IPS-15b (cell line): ENCODE results near the gene HERPUD1.

Source experiments
- H3K27me3 ChIP-seq: one replicate; pipeline ENCODE4 v1.6.1; 2013; ENCODE audit warnings: low read length; ENCODE audit not compliant: control insufficient read depth, insufficient read depth
- H3K36me3 ChIP-seq: one replicate; pipeline ENCODE4 v1.6.1; 2013; ENCODE audit warnings: low read length; ENCODE audit not compliant: control insufficient read depth, insufficient read depth
- H3K4me1 ChIP-seq: one replicate; pipeline ENCODE4 v1.6.1; 2013; ENCODE audit warnings: mild to moderate bottlenecking, low read length; ENCODE audit not compliant: control insufficient read depth, insufficient read depth
- H3K4me3 ChIP-seq: one replicate; pipeline ENCODE4 v1.5.1; 2013; ENCODE audit warnings: low read depth, low read length
- H3K9ac ChIP-seq: one replicate; pipeline ENCODE4 v1.6.1; 2013; ENCODE audit warnings: low read depth, mild to moderate bottlenecking, low read length
- H3K9me3 ChIP-seq: one replicate; pipeline ENCODE4 v1.6.1; 2013; ENCODE audit warnings: mild to moderate bottlenecking, low read length; ENCODE audit not compliant: control insufficient read depth, insufficient read depth

Gene HERPUD1

DNA sequence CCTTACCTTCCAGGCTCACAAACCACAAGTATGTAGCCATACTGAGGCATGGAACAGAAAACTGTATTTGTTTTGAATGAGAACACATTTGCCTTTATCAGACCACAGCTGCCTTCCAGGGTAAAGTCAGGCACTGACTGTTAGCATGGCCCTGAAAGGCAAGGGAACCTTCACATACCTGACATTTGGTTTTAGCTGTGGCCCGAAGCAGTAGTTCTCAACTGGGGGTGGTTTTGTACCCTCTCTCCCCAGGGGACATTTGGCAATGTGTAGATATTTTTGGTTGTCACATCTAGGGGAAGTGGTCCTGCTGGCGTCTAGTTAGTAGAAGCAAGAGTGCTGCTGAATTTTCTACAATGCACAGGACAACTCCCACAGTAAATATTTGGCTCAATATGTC lies 9.2 kb downstream of the HERPUD1 start:
- H3K4me1 ChIP-seq: no peaks in the 10 kb centered on the region
- H3K9me3 ChIP-seq: no peaks in the 10 kb centered on the region
- peaks cover 31% of the 10 kb centered on the region for H3K36me3 ChIP-seq
- no peaks in the 10 kb centered on the region for H3K27me3 ChIP-seq
- H3K9ac ChIP-seq: no peak overlapping the region
- H3K4me3 ChIP-seq: no peak overlapping the region

- Histone ChIP-seq H3K36me3 (peaks cover 28% of the 10 kb centered on the region), H3K4me1 (no peaks in the 10 kb centered on the region), H3K9ac (no peak overlapping the region)
Observed at GRCh38 chr16:56941856-56942331, 10.0 kb downstream of the HERPUD1 start.

GRCh38 chr16:56943761-56944375 lies 11.9 kb downstream of the HERPUD1 start:
- H3K4me1 ChIP-seq: peaks cover 2% of the 10 kb centered on the region
- H3K27me3 ChIP-seq: no peaks in the 10 kb centered on the region
- H3K4me3 ChIP-seq: no peak overlapping the region
- H3K9ac ChIP-seq: no peak overlapping the region
- H3K9me3 ChIP-seq: no peaks in the 10 kb centered on the region
- peaks cover 16% of the 10 kb centered on the region for H3K36me3 ChIP-seq

More at GRCh38 chr16:56941856-56942331, 10.0 kb downstream of the HERPUD1 start:
- no peaks in the 10 kb centered on the region for H3K27me3 ChIP-seq
- no peaks in the 10 kb centered on the region for H3K9me3 ChIP-seq
- H3K4me3 ChIP-seq: no peak overlapping the region

DNA sequence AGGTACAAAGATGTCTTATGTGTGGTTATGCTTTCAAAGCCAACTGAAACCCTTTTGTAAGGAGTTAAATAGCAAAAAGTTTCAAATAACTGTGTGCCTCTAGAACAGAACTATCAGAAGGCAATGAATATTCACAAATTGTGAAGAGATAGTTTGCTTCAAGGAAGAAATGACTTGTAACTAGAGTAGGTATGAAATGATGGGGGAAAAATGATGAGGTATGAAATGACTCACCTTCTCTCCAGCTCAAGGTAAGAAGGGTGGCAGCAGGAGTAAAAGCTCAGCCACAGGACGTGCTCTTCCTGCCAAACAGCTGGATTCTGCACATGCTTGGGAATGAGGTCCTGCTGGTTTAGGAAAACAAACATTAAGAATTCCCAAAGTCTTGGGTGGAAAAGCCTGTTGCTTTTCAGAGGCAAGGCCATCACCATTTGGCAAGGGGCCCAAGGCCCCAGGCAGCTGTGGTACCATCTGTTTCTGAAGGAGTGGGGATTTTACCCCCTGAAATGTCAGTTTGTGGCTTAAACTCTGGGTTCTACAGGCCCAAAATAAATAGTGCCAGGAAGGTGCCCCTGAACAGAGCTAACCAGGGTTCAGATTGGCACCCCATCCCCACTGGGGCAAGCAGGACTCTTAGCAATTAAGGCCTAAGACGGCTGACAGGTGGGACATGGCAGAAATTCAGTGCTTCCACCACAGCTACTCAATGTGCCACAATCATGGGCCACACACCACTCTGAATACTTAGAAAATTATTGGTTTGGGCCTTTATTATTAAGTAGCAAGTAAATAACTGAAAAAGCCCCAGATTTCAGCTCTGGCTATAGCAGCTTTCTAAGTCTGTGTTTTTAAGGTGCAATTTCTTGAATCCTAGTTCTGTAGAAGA lies 13.3 kb downstream of the HERPUD1 start:
- Histone ChIP-seq H3K36me3 (peaks cover 10% of the 10 kb centered on the region), H3K4me1 (peaks cover 2% of the 10 kb centered on the region), H3K9ac (no peak overlapping the region)

GRCh38 chr16:56945847-56946527 lies 14.0 kb downstream of the HERPUD1 start:
- H3K4me1 ChIP-seq: peaks cover 2% of the 10 kb centered on the region
- H3K9ac ChIP-seq: no peak overlapping the region
- H3K9me3 ChIP-seq: no peaks in the 10 kb centered on the region
- no peaks in the 10 kb centered on the region for H3K27me3 ChIP-seq
- H3K4me3 ChIP-seq: no peak overlapping the region
- H3K36me3 ChIP-seq: peaks cover 7% of the 10 kb centered on the region

More for the DNA sequence above, 13.3 kb downstream of the HERPUD1 start:
- no peak overlapping the region for H3K4me3 ChIP-seq
- H3K27me3 ChIP-seq: no peaks in the 10 kb centered on the region
- H3K9me3 ChIP-seq: no peaks in the 10 kb centered on the region

DNA sequence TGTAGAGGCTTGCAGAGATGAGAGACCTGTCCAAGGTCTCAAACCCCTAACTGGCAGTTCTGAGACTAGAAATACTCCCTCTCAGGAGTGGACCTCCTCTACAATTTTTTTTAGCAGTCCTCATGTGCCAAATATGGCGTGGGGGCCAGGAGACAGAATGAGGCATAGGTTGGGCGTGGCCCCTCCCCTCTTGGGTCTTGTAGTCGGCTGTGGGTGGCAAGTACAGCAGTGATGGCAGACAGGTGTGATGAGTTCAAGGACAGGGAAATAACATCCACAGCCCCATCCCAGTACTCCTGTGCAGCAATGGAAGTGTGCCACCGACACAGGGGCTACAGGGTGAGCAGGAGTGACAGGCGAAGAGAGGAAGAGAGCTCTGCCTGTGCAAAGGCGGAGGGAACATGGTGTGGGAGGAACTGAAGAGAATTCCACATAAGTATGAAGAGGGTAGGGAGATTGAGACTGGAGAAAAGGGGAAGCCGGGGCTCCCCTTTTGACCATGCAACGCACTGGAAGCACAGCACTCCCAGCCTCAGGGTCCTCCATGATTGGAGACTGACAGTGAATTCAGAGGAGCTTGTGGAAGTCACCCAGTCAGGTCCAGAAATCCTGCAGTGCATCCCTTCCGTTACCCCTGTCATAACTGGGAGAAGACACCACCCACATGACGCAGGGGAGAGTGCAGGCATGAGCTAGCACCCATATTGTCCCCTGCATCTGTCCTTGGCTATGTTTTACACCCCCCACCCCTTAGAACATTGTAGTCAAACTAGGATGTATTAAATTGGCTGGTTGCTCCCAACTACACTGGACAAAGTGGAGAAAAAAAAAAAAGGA lies 15.0 kb downstream of the HERPUD1 start:
- peaks cover 4% of the 10 kb centered on the region for H3K36me3 ChIP-seq

DNA sequence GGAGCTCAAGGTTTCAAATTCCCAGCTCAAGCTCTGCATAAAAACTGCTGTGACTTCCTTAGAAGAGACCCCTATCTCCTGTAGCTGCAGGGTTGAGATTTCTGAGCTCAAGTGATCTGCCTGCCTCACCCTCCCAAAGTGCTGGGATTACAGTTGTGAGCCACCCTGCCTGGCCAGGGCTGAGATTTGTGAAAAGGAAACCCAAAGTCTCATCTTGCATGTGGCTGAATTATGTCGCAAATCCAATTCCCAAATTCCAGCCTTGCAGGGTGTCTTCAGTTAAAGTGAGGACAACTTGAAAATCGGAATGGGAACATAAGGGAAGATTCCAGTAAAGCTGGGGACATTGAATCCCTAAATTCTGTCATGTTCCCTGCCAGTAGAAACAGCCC lies 15.7 kb downstream of the HERPUD1 start:
- Histone ChIP-seq H3K27me3 (no peaks in the 10 kb centered on the region), H3K4me3 (no peak overlapping the region), H3K4me1 (peaks cover 2% of the 10 kb centered on the region), H3K9me3 (no peaks in the 10 kb centered on the region), H3K36me3 (peaks cover 4% of the 10 kb centered on the region), H3K9ac (no peak overlapping the region)

More for the DNA sequence above, 15.0 kb downstream of the HERPUD1 start:
- H3K4me3 ChIP-seq: no peak overlapping the region
- H3K4me1 ChIP-seq: peaks cover 2% of the 10 kb centered on the region
- no peaks in the 10 kb centered on the region for H3K27me3 ChIP-seq
- H3K9ac ChIP-seq: no peak overlapping the region
- no peaks in the 10 kb centered on the region for H3K9me3 ChIP-seq

- no peaks in the 10 kb centered on the region for H3K27me3 ChIP-seq
- no peak overlapping the region for H3K9ac ChIP-seq
- no peak overlapping the region for H3K4me3 ChIP-seq
- H3K4me1 ChIP-seq: peaks cover 2% of the 10 kb centered on the region
- no peaks in the 10 kb centered on the region for H3K9me3 ChIP-seq
- H3K36me3 ChIP-seq: peaks cover 4% of the 10 kb centered on the region
Observed at GRCh38 chr16:56948234-56948633, 16.3 kb downstream of the HERPUD1 start.

DNA sequence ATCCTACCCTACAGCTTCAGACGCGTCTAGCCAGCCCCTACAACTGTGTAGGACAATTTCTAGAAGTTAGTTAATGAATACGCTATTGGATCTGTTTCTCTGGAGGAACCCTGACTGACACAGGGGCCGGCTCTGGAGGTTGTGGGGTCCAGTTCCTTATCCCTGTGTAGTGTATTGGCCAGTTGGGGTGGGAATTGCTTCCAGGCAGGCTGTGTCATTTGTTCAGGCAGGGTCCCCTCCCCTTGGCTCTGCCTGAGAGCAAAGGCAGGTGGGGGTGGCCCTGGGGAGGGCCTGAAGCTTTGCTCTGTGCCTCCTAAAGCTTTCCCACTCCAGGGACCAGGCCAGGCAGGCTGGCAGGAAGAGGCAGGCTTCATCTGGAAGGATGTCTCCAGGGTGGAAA lies 18.1 kb downstream of the HERPUD1 start:
- H3K9ac ChIP-seq: no peak overlapping the region
- peaks cover 2% of the 10 kb centered on the region for H3K4me1 ChIP-seq
- H3K4me3 ChIP-seq: no peak overlapping the region
- H3K36me3 ChIP-seq: no peaks in the 10 kb centered on the region
- no peaks in the 10 kb centered on the region for H3K9me3 ChIP-seq
- H3K27me3 ChIP-seq: no peaks in the 10 kb centered on the region

GRCh38 chr16:56950455-56950854 lies 18.5 kb downstream of the HERPUD1 start:
- Histone ChIP-seq H3K27me3 (no peaks in the 10 kb centered on the region), H3K36me3 (no peaks in the 10 kb centered on the region), H3K4me1 (peaks cover 2% of the 10 kb centered on the region), H3K9me3 (no peaks in the 10 kb centered on the region), H3K4me3 (no peak overlapping the region), H3K9ac (no peak overlapping the region)
